ELR (cell line): ENCODE measurements around the gene DIP2C.
"Not testable (repeated sequence)": the region's sequence is repeated elsewhere in the genome, so short reads cannot be mapped to it uniquely, and the experiment has no call there.

Source experiments
- DNase-seq: peaks from one replicate; pipeline ENCODE4 v3.0.0-alpha.2; 2015; ENCODE audit warnings: low read depth

DIP2C gene

GRCh38 chr10:306007-306674, 383.3 kb downstream of the DIP2C start:
- no peak for DNase-seq

- no peak for DNase-seq
Measured at GRCh38 chr10:305034-305433, 384.4 kb downstream of the DIP2C start.

- DNase-seq, result no peak
Measured at GRCh38 chr10:301536-301935, 387.9 kb downstream of the DIP2C start.

GRCh38 chr10:300580-300979, 388.9 kb downstream of the DIP2C start:
- not testable (repeated sequence) for DNase-seq

- DNase-seq, result no peak
Measured at GRCh38 chr10:299969-300368, 389.5 kb downstream of the DIP2C start.

- no peak for DNase-seq
Measured at GRCh38 chr10:299512-299911, 390.0 kb downstream of the DIP2C start.

- DNase-seq, result no peak
Measured at GRCh38 chr10:298033-298432, 391.4 kb downstream of the DIP2C start.

- DNase-seq, result peak; percentile 66
Measured at GRCh38 chr10:297567-297966, 391.9 kb downstream of the DIP2C start.

GRCh38 chr10:293636-294035, 395.8 kb downstream of the DIP2C start:
- DNase-seq, result no peak

- no peak for DNase-seq
Measured at GRCh38 chr10:290026-290725, 399.3 kb downstream of the DIP2C start.

GRCh38 chr10:289581-289980, 399.9 kb downstream of the DIP2C start:
- no peak for DNase-seq

- DNase-seq, result no peak
Measured at GRCh38 chr10:288316-289200, 400.9 kb downstream of the DIP2C start.

GRCh38 chr10:287814-288213, 401.7 kb downstream of the DIP2C start:
- DNase-seq, result peak; percentile 55

GRCh38 chr10:287026-287709, 402.3 kb downstream of the DIP2C start:
- no peak for DNase-seq

GRCh38 chr10:285216-285615, 404.3 kb downstream of the DIP2C start:
- no peak for DNase-seq

- DNase-seq, result no peak
Measured at GRCh38 chr10:283916-284356, 405.5 kb downstream of the DIP2C start.

GRCh38 chr10:283140-283479, 406.4 kb downstream of the DIP2C start:
- no peak for DNase-seq

GRCh38 chr10:282294-283139, 407.0 kb downstream of the DIP2C start:
- DNase-seq, result peak; percentile 41

- no peak for DNase-seq
Measured at GRCh38 chr10:279655-280054, 409.8 kb downstream of the DIP2C start.

- DNase-seq, result no peak
Measured at GRCh38 chr10:279232-279631, 410.2 kb downstream of the DIP2C start.

- no peak for DNase-seq
Measured at GRCh38 chr10:278707-279106, 410.8 kb downstream of the DIP2C start.
